Activated CD4-positive, alpha-beta T cell treated with anti-CD3 and anti-CD28 coated beads, Interleukin-2, amount 50 U/mL, for 16 hours (primary cell): ENCODE measurements around the gene MUS81.
"Not testable (repeated sequence)": the region's sequence is repeated elsewhere in the genome, so short reads cannot be mapped to it uniquely, and the experiment has no call there.

Source experiments
- DNase-seq: peaks from one replicate; pipeline ENCODE4 v3.0.0-alpha.2; 2020

Gene MUS81

DNA sequence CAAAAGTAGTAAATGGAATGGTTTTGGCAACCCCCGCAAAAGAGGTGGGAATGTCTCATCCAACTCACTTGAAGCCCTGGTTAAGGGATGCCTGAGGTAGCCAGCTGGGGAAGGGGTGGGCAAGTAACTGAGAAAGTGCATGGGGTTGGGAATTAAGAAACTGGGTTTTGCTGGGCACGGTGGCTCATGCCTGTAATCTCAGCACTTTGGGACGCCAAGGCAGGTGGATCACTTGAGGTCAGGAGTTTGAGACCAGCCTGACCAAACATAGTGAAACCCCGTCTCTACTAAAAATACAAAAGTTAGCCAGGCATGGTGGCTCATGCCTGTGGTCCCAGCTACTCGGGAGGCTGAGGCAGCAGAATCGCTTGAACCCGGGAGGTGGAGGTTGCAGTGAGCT, 11.5 kb upstream of the MUS81 start:
- not testable (repeated sequence) for DNase-seq

DNA sequence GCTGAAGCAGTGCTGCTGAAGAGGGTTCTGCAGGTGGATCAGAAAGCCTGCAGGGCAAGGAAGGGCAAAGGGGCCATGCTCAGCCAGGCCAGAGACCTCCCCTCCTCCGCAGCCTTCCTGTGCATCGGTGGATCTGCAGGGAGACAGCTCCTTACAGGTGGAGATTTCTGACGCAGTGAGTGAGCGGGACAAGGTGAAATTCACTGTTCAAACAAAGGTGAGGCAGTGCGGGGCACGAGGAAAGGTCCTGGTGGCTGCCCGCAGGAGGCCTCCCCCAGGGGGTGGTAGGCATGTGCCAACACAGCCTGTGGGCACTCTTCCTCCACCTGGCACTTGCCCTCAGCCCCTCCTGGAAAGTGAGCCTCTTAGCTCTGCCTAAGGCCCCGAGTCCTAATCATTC, 10.9 kb upstream of the MUS81 start:
- DNase-seq = no peak

DNA sequence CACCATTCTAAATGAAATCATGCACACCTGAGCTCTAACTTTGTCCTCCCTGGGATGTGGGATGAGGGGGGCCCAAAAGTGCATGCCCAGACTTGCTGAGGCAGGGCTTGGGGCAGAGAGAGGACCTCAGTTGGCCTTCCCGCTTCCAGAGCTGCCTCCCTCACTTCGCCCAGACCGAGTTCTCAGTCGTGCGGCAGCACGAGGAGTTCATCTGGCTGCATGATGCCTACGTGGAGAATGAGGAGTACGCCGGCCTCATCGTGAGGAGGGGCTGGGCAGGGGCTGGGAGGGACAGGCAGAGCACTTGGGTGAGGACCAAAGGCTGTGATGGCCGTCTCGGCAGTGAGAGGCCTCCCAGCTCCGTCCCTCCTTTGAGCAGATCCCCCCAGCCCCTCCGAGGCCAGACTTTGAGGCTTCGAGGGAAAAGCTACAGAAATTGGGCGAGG, 10.4 kb upstream of the MUS81 start:
- DNase-seq = no peak

DNA sequence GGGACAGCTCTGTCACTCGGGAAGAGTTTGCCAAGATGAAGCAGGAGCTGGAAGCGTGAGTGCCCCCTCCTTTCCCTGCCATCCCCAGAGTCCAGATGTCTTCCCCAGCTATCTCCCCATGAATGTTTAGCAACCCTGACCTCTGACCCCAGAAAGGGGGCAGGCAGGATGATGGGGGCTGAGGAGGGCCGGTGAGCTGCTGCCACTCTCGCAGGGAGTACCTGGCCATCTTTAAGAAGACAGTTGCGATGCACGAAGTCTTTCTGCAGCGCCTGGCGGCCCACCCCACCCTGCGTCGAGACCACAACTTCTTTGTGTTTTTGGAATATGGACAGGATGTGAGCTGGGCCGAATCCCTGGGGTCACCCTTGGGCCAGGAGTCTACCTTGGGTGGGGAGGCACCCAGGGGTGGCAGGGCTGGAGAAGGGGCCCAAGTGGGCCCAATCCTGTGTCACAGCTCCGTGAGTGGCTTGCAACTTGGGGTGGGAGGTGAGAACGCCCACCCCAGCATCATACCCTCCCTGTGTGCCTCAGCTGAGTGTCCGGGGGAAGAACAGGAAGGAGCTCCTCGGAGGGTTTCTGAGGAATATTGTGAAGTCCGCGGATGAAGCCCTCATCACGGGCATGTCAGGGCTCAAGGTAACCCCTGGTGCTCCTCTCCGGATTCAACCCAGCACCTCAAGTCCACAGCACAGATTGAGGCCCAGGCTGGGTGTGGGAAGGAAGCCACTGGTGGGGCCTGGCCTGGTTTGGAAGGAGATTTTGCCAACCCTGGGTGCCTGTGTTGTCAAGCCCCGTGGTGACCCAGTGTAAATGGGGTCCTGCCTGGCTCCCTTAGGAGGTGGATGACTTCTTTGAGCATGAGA, 9.8 kb upstream of the MUS81 start:
- no peak for DNase-seq

DNA sequence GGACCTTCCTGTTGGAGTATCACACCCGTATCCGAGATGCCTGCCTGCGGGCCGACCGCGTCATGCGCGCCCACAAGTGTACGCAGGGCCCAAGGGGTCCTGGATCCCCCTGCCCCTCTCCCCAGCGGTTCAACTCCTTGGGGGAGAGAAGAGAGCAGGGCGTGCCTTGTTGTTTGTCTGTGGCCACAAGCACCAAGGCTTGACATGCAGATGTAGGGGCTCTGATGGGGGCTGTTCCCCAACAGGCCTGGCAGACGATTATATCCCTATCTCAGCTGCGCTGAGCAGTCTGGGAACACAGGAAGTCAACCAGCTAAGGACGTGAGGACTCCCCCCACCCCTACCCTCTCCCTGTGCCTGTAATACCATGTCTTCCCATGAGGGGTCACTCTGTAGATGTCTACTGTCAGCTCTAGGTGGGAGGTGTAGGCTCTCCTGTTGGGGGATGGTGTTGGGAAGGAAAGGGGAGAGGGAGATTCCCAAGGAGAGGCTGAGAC, 9.1 kb upstream of the MUS81 start:
- DNase-seq = peak; percentile 52

DNA sequence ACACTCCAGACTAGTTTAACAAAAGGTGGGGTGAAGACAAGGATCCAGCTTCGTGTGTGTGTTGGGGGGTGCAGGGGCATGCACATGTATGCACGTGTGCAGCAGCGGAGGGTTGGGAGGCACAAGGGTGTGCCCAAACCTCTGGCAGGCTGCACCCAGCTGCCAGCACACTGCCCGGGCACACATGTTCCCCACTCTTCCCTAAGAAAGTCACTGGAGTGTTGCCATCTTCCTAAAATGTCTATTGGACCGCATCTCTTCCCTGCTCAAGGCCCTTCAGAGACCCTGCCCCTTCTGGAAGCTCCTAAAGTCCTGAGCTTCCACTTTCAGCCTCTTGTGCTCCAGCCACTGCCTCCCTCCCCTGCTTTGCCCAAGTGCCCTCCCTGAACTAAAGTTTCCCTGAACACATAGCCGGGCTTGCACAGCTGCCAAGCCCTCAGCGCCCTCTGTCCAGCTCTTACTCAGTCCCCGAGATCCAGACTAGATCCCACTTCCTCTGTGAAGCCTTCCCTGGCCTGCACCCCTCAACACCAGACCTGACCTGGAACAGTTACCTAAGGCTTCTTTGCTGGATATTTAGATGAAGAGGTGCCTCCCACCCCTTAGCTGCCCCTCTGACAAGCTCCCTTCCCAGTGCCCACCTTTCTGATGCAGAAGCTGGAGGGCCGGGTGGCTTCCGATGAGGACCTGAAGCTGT, 8.3 kb upstream of the MUS81 start:
- no peak for DNase-seq

DNA sequence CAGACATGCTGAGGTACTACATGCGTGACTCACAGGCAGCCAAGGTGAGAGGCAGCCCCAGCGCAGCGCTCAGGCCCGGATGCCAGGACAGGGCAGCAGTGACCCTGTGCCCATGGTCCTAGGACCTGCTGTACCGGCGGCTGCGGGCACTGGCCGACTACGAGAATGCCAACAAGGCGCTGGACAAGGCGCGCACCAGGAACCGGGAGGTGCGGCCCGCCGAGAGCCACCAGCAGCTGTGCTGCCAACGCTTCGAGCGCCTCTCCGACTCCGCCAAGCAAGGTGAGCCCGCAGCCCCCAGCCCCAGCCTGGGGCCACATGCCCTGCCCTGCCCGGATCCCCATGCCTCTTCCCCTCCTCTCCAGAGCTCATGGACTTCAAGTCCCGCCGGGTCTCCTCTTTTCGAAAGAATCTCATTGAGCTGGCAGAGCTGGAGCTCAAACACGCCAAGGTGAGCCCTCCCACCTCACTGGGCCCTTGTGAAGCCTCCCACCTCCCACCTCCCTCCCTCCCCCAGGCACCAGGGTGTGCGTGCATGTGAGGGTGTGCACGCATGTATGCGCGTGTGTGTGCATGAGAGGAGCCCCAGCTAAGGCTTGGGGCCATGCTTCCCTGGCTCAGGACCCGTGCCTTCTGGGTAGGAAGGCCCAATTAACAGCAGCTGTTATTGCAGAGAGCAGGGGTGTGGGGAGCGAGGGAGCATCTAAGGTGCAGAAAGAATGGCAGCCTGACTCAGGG, 7.6 kb upstream of the MUS81 start:
- no peak for DNase-seq

DNA sequence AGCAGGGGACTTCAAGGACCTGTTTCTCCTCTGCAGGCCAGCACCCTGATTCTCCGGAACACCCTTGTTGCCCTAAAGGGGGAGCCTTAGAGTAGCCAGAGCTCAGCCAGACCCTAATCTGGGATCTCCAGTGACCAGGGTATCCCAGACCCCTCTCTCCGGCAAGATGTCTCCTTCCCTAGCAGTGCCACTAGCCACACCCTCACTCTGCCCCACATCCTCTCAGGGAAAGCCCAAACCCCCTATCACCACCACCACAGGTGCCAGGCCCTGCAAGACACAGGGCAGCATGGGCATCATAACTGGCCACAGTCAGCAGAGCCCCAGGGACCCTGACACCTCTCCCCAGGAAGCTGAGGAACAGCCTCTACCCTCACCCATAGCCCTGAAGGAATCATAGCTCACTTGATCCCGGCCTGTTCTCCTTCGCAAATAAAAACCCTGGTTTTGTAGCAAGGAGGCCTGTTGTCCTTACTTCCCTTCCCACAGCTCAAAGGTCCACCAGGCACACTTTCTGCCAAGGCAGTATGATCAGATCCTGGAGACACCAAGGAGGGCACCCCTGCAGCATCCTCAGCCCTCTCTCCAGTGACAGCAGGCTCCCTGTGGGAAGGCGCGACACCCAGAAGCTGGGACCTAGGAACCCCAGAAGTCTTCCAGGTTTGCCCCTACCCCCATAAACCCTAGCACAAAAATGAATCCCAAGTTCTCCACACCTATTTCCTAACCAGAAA, 6.8 kb upstream of the MUS81 start:
- DNase-seq = no peak

DNA sequence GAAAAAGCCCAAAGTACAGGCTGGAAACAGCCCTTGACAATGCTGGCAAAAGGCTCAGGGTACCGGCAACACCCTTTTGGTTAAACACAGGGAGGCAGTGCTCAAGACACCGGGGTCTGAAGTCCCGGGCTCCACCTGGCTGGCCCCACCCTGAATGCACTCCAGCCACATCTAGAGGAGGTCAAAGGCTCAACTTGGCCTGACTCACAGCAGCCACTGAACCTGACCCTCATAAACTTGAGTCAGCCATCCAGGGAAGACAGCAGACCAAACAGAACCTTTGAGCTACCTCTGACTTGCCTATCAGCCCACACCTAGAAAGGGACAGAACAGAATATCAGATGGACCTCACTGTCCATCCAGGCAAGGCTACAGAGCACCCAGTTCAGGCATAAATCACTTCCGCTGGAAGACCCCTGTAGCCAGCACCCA, 6.1 kb upstream of the MUS81 start:
- DNase-seq = no peak

DNA sequence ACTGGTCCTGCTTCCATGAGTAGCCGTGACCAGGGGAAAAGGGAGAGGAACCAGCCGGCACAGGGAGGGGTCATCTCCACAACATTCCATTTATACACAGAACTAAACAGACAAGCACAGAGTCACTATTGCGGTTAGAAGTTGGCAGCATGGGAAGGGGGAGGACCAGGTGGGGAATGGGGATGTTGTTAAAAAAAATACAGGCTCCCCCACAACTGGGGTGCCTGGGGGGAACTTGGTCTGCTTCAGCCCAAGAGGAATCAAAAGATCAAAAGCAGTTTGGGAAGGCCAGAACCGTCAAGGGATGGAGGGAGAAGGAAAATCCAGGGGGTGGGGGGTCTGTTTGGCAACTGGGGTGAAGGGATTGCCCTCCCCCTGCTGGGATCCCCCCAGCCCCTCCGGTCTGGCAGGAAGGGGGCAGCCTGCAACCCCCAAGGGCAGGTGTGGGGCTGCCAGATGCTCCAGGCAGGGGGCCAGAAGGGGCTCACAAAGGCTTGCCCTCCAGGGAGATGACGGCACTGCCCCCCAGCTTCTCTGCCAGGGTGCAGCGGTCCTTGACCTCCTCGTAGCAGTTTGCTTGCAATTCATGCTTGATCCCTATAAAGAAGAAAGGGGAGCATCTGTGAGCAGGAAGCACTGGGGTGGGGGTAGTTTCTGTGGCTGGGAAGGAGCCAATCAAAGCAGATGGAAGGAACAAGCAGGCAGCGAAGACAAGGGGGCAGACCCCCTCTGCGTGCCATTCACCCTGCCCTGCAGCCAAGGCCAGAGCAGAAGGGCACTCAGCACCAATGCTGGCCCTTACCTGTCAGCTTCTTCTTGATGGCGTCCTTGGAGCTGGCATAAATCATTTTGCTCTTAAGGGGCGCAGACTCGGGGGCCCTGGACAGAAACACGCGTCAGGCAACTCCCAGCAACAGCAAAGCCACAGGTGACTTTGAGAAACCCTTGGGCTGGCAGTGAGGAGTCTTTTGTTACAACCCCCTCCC, 5.1 kb upstream of the MUS81 start:
- no peak for DNase-seq

DNA sequence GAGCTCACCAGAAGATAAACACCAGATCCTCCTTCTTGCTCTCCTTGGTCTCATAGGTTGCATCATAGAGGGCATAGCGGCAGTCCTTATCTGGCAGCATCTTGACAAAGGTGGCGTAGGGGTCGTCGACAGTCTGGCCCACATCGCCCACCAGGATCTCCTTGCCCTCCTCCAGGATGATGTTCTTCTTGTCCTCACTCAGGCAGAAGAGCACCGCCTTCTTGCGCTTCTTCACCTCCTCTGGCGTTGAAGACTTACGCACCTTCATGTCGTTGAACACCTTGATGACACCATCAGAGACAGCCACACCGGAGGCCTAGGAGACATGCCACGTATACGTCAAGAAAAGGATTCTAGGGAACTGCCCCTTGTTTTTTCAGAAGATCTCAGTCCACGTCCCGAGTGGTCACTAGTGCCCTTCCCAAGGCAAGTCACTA, 4.3 kb upstream of the MUS81 start:
- no peak for DNase-seq

DNA sequence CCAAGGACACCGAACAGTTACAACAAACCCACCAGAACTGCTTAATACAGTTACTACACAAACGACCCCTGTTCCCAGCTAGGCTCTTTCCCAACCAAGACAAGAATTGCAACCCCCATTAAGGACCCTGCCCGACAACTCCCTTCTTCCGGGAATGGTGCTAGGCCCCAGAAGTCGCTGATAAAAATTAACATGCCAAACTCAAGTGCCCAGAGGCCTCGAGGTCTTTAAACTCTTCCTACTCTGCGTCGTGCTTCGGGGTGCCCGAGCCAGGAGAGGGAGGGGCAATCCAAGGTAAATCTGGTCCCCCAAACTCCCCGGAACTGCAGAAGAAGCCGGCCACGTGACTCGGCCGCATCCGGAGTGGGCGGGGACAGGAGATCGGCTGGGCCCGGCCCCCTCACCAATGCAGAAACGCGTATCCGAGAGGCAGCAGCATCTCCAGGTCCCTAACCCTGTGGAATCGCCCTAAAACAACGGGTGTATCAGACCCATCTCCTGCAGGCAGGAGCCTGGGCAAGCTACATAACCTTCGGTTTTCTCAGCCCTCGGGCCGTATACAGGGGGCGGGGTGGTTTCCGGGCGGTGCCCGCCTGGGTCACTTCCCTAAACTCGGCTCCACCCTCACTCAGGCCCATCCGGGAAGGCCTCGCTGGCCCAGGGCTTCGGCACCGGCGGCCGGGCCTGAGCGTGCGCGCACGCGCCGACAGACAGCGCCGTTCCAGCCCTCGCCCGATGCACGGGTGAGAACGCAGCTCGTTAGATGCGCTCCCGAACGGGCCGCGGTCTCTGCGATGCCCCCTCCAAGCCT, 3.3 kb upstream of the MUS81 start:
- peak; percentile 85 for DNase-seq

DNA sequence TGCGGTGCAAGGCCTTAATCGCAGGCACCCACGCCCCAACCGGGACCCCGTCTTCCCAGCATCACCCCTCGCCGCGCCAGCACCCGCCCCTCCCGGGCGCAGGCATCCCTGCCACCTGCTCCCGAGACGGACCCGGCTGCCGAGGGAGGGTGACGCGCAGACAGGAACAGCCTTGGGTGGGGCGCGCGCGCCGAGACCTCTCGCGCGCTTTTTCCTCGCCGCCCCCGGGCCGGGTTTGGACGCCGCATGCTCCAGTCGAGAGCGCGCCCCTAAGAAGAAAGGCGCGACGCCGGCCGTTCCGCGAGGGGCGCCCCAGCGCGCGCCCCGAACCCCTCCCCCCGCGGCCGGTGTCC, 2.8 kb upstream of the MUS81 start:
- DNase-seq = no peak

DNA sequence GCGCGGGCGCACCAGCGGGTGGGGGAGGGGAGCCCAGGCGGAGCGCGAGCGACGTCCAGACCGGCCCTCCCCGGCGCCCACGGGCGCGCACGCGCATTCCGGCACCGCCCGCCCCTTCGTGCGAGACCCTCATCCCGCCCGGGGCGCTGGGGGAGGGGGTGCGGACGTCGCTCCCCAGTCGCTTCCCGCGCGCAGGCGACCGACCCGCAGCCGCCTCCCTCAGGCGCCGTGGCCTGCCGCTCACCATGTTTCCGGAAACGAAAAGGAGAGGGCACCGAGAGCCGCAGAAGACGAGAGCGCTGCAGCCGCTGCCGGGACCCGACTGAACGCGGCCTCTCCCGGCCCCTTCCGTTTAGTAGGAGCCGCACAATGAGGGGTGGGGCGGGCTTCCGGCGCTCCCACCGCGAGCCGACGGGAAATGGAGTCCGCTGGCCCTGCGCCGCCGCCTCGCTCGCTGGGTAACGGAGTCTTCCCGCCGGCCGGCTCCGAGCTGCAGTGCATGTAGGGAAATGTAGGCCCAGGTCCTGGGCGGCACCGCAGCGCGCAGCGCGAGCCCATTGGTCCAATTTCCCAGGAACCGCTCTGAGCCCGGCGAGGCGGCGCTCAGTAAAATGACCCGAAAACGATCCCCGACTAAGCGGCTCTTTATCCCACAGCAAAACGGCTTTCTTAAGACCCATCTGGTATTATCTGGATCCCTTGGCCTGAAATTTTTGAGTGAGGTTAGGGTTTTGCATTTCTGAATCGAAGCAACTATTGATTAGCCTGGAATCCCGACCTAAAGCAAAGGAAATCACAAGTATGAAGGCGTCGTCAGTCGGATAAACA, 2.2 kb upstream of the MUS81 start, which contains the start of gene CFL1:
TSS of gene CFL1 (minus strand) at position 328 of the 828 bp plus-strand sequence. CDS start at position 247, 81 bp downstream.
- DNase-seq = peak; percentile 99

DNA sequence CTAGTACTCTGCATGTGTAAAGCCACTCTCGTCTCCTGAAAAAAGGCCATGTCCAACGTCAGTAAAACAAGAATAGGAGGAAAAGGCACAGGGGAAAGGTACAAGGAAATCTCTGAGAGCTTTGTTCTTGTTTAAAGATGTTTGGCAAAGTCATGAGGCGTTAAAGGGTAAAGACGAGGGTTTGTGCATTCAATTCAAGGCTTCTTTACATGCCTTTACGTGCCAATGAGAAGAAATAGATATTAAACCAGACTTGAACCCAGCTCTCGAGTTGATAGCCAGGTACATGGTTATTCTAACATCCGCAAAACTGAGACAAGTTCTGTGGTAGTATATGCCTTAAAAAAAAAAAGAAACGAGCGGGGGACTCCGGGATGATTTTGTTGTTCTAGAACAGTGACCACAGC, 1.5 kb upstream of the MUS81 start:
- no peak for DNase-seq

DNA sequence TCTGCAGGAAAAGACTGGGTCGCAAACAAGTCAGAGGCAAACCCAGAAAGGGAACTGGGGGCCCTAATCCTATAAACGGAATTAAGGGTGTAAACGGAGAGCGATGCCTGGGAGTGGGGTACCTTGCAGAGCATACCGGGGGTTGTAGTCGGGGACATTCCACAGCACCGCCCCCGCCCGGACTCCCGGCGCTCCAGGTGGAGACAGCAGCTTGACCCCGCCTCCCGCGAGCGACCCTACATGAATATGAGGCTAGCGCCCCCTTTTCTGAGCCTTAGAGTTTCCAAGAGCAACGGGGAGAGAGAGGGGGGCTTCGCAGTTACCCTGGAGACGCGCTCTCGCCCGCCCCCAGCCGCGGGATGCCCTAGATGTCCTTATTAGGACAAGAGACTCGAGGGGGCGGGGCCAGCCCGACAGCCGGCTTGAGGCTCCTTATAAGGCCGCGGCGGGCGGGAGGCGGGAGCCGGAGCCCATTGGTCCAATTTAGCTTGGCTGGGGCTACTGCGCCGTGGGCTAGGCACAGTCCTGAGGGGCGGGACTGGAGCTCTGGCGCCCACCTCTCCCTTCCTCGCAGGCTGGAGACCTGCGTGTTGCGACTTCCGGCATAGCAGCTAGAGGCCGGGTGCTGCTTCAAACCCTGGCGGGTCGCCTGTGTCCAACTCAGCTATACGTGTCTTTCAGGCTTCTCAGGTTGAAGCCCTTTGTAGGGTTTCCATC, 980 bp upstream of the MUS81 start:
- DNase-seq = peak; percentile 99

DNA sequence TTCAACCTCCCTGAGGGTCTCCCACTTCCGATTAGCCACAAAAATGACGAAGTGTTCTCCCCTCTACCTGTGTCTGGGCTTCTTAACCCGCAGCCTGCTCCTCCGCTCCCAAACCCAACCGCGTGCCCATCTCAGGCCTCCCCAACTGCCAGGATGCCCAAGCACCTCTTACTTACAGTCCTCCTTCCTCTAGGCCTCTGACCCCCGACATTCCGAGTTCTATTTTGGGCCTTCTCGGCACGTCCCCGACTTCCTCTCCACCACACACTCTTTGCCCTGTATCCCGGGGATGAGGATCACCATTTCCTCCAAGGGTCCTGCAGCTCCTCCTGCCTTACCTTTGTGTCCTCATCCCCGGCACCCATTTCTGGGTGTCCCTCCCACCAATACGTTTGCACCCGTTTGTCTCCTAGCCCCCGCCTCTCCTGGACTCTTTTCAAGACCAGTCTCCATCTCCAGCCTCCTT, 388 bp upstream of the MUS81 start:
- no peak for DNase-seq

DNA sequence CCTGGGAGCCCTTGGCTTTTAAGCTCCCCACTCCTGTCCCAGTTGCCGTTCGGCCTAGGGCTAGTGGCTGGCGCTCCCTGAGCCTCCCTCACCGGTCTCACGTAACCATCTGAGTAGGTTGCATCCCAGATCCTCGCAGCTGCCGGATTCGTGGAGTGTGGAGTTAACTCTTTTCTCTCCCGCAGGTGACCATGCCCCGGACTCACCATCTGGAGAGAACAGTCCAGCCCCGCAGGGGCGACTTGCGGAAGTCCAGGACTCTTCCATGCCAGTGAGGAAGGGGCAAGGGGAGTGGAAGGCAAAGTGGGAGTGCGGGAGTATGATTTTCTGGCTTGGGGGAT, 902 bp downstream of the MUS81 start:
- no peak for DNase-seq
